PC-9 (cell line): ENCODE data around the gene CACNA1D. TPM values are rescaled to one million over a fixed set of nuclear protein-coding genes. Genes with fewer than 3 reads are reported as not detected.

Experiments
- BruUV-seq: library from RNA; stranded (reverse); fragments of 400-500 nt; replicated peaks from 2 replicates; lab custom pipeline; 2021; lab: Mats Ljungman, UMichigan
- CTCF ChIA-PET: fragments of 300-600 bp; sonication (Branson Sonifier 250); formaldehyde crosslinking; loops from one replicate; lab custom pipeline; 2022; ENCODE audit warnings: antibody characterized with exemption; lab: Charles Lee
- POLR2A ChIA-PET: fragments of 300-600 bp; sonication (Branson Sonifier 250); formaldehyde crosslinking; loops from one replicate; lab custom pipeline; 2022; ENCODE audit warnings: antibody characterized with exemption; ENCODE audit not compliant: unreplicated experiment; lab: Charles Lee
- DNase-seq, 2 experiments: peaks; one replicate each; pipeline versions ENCODE4 v3.0.0 to v3.0.0-alpha.2; 2015 to 2022; ENCODE audit warnings: mixed read lengths in 1 of 2
- H2AFZ ChIP-seq: fragments of 200-600 bp; sonication (generic); 2 replicates; pipeline ENCODE4 v1.8.1; 2017; ENCODE audit warnings: antibody characterized with exemption
- H3F3A ChIP-seq: fragments of 200-600 bp; sonication (generic); 2 replicates; pipeline ENCODE4 v1.8.1; 2017; ENCODE audit warnings: antibody characterized with exemption, mild to moderate bottlenecking, low read depth; ENCODE audit not compliant: insufficient read depth
- H3K27ac ChIP-seq: fragments of 200-600 bp; sonication (generic); 2 replicates; pipeline ENCODE4 v1.6.1; 2016; ENCODE audit warnings: mixed run types
- H3K27me3 ChIP-seq: fragments of 200-600 bp; sonication (generic); 2 replicates; pipeline ENCODE4 v1.6.1; 2016; ENCODE audit warnings: low read depth, mixed run types; ENCODE audit not compliant: insufficient read depth
- H3K36me3 ChIP-seq: fragments of 200-600 bp; sonication (generic); 2 replicates; pipeline ENCODE4 v1.6.1; 2016; ENCODE audit warnings: low read depth, mixed run types
- H3K4me1 ChIP-seq: fragments of 200-600 bp; sonication (generic); replicated peaks from 2 replicates; pipeline ENCODE4 v1.6.1; 2016; ENCODE audit warnings: mixed run types; ENCODE audit not compliant: insufficient read depth
- H3K4me2 ChIP-seq: fragments of 200-600 bp; sonication (generic); 2 replicates; pipeline ENCODE4 v1.6.1; 2017; ENCODE audit warnings: mixed run types
- H3K4me3 ChIP-seq: fragments of 200-600 bp; sonication (generic); 2 replicates; pipeline ENCODE4 v1.6.1; 2016; ENCODE audit warnings: mixed run types
- H3K79me2 ChIP-seq: fragments of 200-600 bp; sonication (generic); 2 replicates; pipeline ENCODE4 v1.6.1; 2017; ENCODE audit warnings: low read depth, mixed run types
- H3K9me2 ChIP-seq: fragments of 200-600 bp; sonication (generic); 2 replicates; pipeline ENCODE4 v1.8.1; 2017; ENCODE audit warnings: mild to moderate bottlenecking; ENCODE audit not compliant: insufficient read depth
- H3K9me3 ChIP-seq: fragments of 200-600 bp; sonication (generic); 2 replicates; pipeline ENCODE4 v1.8.1; 2016; ENCODE audit warnings: low read depth; ENCODE audit not compliant: insufficient read depth
- H4K20me1 ChIP-seq: fragments of 200-600 bp; sonication (generic); 2 replicates; pipeline ENCODE4 v1.8.1; 2017; ENCODE audit not compliant: insufficient read depth
- CTCF ChIP-seq: fragments of 200-600 bp; sonication (generic); conservative IDR thresholded peaks from 2 replicates; pipeline ENCODE4 v1.6.1; 2017; ENCODE audit warnings: mixed run types, antibody characterized with exemption, mild to moderate bottlenecking, moderate library complexity
- EZH2 ChIP-seq: fragments of 200-600 bp; sonication (generic); IDR thresholded peaks from 2 replicates; pipeline ENCODE4 v1.8.0; 2017; ENCODE audit warnings: antibody characterized with exemption, low read depth
- intact Hi-C: fragments of 100-400 bp; cut with micrococcal nuclease; formaldehyde crosslinking; loops from one replicate; pipeline ENCODE4 v1.10.0; 2022; ENCODE audit not compliant: unreplicated experiment
- total RNA-seq: library from RNA; stranded (reverse); gene quantifications from 2 replicates; pipeline ENCODE4 v1.2.3, GENCODE V29; 2021

The CACNA1D gene
- total RNA-seq, 1 experiment from 2014 or later, result not detected

- TF ChIP-seq EZH2 (no peak), CTCF (no peak)
- Histone ChIP-seq H3K4me3 (no peak overlapping the region), H2AFZ (no peak overlapping the region), H3K4me2 (no peak overlapping the region), H3F3A (no peaks in the 10 kb centered on the region), H3K9me3 (no peaks in the 10 kb centered on the region), H4K20me1 (no peaks in the 10 kb centered on the region), H3K79me2 (no peaks in the 10 kb centered on the region), H3K27ac (no peak overlapping the region), H3K4me1 (no peaks in the 10 kb centered on the region), H3K9me2 (no peaks in the 10 kb centered on the region), H3K36me3 (no peaks in the 10 kb centered on the region), H3K27me3 (peaks cover 81% of the 10 kb centered on the region)
- no TSS peak for BruUV-seq
- DNase-seq, result no peak
- intact Hi-C loops, result no loop called here
- CTCF ChIA-PET, result no interaction called here
- POLR2A ChIA-PET, result no interaction called here
Measured at GRCh38 chr3:53731934-53732624, 237.7 kb downstream of the CACNA1D start.

GRCh38 chr3:53733446-53733845 lies 239.0 kb downstream of the CACNA1D start:
- CTCF ChIA-PET, result no interaction called here
- no peak for DNase-seq
- Histone ChIP-seq H3K9me2 (no peaks in the 10 kb centered on the region), H3K4me1 (no peaks in the 10 kb centered on the region), H3K36me3 (no peaks in the 10 kb centered on the region), H2AFZ (no peak overlapping the region), H3K27ac (no peak overlapping the region), H4K20me1 (no peaks in the 10 kb centered on the region), H3K9me3 (no peaks in the 10 kb centered on the region), H3K4me3 (no peak overlapping the region), H3K4me2 (no peak overlapping the region), H3F3A (no peaks in the 10 kb centered on the region), H3K27me3 (peaks cover 85% of the 10 kb centered on the region), H3K79me2 (no peaks in the 10 kb centered on the region)
- no TSS peak for BruUV-seq
- intact Hi-C loops, result no loop called here
- POLR2A ChIA-PET, result no interaction called here
- no peak for TF ChIP-seq EZH2
- TF ChIP-seq CTCF, result no peak

GRCh38 chr3:53739966-53740365 lies 245.6 kb downstream of the CACNA1D start:
- Histone ChIP-seq H3K4me2 (no peak overlapping the region), H3K36me3 (no peaks in the 10 kb centered on the region), H3K9me3 (no peaks in the 10 kb centered on the region), H3K9me2 (no peaks in the 10 kb centered on the region), H3K79me2 (no peaks in the 10 kb centered on the region), H4K20me1 (no peaks in the 10 kb centered on the region), H3K27me3 (peaks cover 76% of the 10 kb centered on the region), H3K27ac (no peak overlapping the region), H3K4me3 (no peak overlapping the region), H2AFZ (no peak overlapping the region), H3F3A (no peaks in the 10 kb centered on the region), H3K4me1 (no peaks in the 10 kb centered on the region)
- no peak for TF ChIP-seq CTCF
- no peak for TF ChIP-seq EZH2
- no peak for DNase-seq
- intact Hi-C loops, result no loop called here
- ChIA-PET CTCF (no interaction called here), POLR2A (no interaction called here)
- no TSS peak for BruUV-seq
